ENCODE measurements around the gene CRIP3. TPM values are rescaled to one million over a fixed set of nuclear protein-coding genes. Genes with fewer than 3 reads are reported as not detected.

CRIP3 gene
- total and polyA plus RNA-seq, 2 of the 13 experiments (the other 11 are each of a cell fraction or from before 2014, with no cell fraction given): 6.3 to 9.3 TPM

DNA sequence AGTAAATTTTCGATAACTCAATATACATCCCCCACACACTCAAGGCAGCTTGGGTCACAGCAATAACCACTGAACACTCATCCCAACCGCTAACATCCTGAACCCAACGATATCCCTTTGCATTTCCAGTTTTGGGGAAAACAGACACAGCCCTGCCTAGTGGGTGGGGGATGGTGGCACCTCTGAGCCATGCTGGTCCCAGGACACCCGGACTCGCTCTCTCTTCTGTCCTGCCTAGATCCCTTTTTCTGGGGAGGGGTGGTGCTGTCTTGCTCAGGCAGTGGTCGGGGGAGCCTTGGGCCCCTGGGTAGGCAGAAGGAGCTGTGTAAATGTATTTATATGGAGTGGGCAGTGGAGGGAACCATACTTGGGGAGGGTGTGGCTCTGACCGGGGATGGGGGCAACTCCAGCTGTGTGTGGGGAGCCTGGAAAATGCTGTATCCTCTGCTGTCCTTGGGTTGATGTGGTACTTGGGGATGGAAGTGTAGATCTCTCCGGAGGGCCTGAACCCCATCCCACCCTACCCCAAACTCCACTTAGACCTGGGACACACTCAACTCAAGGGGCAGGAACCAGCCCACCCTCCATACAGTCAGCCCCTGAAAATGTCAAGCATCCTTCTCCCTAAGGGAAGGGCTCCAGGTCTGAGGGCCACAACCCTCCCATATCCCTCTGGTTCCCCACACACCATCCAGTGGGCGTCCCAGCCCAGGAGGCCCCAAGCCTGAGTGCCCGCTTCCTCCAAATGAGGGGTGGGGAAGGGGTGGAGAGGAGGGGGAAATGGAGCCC, 34.3 kb downstream of the CRIP3 start (continued):
- TF ChIP-seq, protein P1, sequence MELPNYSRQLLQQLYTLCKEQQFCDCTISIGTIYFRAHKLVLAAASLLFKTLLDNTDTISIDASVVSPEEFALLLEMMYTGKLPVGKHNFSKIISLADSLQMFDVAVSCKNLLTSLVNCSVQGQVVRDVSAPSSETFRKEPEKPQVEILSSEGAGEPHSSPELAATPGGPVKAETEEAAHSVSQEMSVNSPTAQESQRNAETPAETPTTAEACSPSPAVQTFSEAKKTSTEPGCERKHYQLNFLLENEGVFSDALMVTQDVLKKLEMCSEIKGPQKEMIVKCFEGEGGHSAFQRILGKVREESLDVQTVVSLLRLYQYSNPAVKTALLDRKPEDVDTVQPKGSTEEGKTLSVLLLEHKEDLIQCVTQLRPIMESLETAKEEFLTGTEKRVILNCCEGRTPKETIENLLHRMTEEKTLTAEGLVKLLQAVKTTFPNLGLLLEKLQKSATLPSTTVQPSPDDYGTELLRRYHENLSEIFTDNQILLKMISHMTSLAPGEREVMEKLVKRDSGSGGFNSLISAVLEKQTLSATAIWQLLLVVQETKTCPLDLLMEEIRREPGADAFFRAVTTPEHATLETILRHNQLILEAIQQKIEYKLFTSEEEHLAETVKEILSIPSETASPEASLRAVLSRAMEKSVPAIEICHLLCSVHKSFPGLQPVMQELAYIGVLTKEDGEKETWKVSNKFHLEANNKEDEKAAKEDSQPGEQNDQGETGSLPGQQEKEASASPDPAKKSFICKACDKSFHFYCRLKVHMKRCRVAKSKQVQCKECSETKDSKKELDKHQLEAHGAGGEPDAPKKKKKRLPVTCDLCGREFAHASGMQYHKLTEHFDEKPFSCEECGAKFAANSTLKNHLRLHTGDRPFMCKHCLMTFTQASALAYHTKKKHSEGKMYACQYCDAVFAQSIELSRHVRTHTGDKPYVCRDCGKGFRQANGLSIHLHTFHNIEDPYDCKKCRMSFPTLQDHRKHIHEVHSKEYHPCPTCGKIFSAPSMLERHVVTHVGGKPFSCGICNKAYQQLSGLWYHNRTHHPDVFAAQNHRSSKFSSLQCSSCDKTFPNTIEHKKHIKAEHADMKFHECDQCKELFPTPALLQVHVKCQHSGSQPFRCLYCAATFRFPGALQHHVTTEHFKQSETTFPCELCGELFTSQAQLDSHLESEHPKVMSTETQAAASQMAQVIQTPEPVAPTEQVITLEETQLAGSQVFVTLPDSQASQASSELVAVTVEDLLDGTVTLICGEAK (IDR thresholded peaks at IDR 0.05): no peak
- TF ChIP-seq, protein P1 (CRISPR knock-in tag; IDR thresholded peaks at IDR 0.05): no peak
- TF ChIP-seq, protein P2, sequence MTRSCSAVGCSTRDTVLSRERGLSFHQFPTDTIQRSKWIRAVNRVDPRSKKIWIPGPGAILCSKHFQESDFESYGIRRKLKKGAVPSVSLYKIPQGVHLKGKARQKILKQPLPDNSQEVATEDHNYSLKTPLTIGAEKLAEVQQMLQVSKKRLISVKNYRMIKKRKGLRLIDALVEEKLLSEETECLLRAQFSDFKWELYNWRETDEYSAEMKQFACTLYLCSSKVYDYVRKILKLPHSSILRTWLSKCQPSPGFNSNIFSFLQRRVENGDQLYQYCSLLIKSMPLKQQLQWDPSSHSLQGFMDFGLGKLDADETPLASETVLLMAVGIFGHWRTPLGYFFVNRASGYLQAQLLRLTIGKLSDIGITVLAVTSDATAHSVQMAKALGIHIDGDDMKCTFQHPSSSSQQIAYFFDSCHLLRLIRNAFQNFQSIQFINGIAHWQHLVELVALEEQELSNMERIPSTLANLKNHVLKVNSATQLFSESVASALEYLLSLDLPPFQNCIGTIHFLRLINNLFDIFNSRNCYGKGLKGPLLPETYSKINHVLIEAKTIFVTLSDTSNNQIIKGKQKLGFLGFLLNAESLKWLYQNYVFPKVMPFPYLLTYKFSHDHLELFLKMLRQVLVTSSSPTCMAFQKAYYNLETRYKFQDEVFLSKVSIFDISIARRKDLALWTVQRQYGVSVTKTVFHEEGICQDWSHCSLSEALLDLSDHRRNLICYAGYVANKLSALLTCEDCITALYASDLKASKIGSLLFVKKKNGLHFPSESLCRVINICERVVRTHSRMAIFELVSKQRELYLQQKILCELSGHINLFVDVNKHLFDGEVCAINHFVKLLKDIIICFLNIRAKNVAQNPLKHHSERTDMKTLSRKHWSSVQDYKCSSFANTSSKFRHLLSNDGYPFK (CRISPR knock-in tag; IDR thresholded peaks at IDR 0.05; ENCODE audit: borderline replicate concordance): no peak
- no peak for TF ChIP-seq KLF11 (CRISPR knock-in tag; IDR thresholded peaks at IDR 0.05)
- TF ChIP-seq PAWR (CRISPR knock-in tag; IDR thresholded peaks at IDR 0.05; ENCODE audit: borderline replicate concordance): no peak
- TF ChIP-seq MXD1 (CRISPR knock-in tag; IDR thresholded peaks at IDR 0.05): no peak
- no peak for TF ChIP-seq JUNB (CRISPR knock-in tag; IDR thresholded peaks at IDR 0.05; ENCODE audit: borderline replicate concordance)
- no peak for TF ChIP-seq MAFF (IDR thresholded peaks at IDR 0.05; ENCODE audit: low read depth, low read length)
- no peak for TF ChIP-seq SNAI1 (CRISPR knock-in tag; IDR thresholded peaks at IDR 0.05; ENCODE audit: borderline replicate concordance)
- TF ChIP-seq GABPB1 (CRISPR knock-in tag; IDR thresholded peaks at IDR 0.05): no peak
- TF ChIP-seq CBX2 (IDR thresholded peaks at IDR 0.05; ENCODE audit: low read depth, low read length): no peak
- no peak for TF ChIP-seq CBX2 (CRISPR knock-in tag; IDR thresholded peaks at IDR 0.05; ENCODE audit: low read depth)
- peak; percentile 91; the same call in 1 of the 2 replicates for TF ChIP-seq ZC3H4 (CRISPR knock-in tag; IDR thresholded peaks at IDR 0.05; ENCODE audit: borderline replicate concordance)
- no peak for TF ChIP-seq ZNF790 (CRISPR knock-in tag; IDR thresholded peaks at IDR 0.05; ENCODE audit: borderline replicate concordance)
- no peak for TF ChIP-seq SOX5 (CRISPR knock-in tag; IDR thresholded peaks at IDR 0.05; ENCODE audit: borderline replicate concordance)
- peak; percentile 37; the same call in 1 of the 2 replicates for TF ChIP-seq ARID2 (CRISPR knock-in tag; IDR thresholded peaks at IDR 0.05; ENCODE audit: borderline replicate concordance)
- TF ChIP-seq ZNF83 (CRISPR knock-in tag; IDR thresholded peaks at IDR 0.05; ENCODE audit: borderline replicate concordance): no peak
- no peak for TF ChIP-seq ZFP90 (CRISPR knock-in tag; IDR thresholded peaks at IDR 0.05; ENCODE audit: borderline replicate concordance)
